ENCODE data around the gene NHLH2. TPM values are rescaled to one million over a fixed set of nuclear protein-coding genes. Genes with fewer than 3 reads are reported as not detected.

The NHLH2 gene
- polyA plus RNA-seq, 1 donor from 2014 or later = 0.31 TPM

DNA sequence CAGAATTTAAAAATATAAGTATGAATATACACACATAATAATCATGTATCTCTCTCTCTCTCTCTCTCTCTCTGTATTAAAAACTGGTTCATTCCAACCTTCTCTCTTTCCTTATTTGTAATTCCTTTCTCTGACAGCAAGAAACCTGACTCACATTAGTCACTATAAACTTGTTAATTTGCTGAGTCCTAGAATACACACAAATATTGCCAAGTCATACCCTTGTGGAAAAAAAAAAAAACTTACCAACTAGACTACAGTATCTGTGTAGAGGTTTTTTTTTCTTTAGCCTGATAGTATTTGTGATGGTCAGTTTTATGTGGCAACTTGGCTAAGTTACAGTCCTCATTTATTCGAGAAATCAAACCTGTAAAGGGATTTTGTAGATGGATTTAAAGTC lies 26.3 kb upstream of the NHLH2 start:
- Histone ChIP-seq H3K27ac (ENCODE audit: low read length) (no peak overlapping the region), H4K20me1 (ENCODE audit: insufficient read depth) (no peaks in the 10 kb centered on the region), H3K9me2 (ENCODE audit: insufficient read depth, low read length) (no peaks in the 10 kb centered on the region), H3F3A (ENCODE audit: insufficient read depth, low read length, poor library complexity, severe bottlenecking) (no peaks in the 10 kb centered on the region), H3K4me3 (ENCODE audit: low read length) (no peak overlapping the region), H3K9me3 (ENCODE audit: low read length) (no peaks in the 10 kb centered on the region), H3K4me2 (ENCODE audit: low read length) (no peak overlapping the region), H3K27me3 (ENCODE audit: insufficient read depth, low read depth, low read length) (no peaks in the 10 kb centered on the region), H3K9ac (ENCODE audit: low read length) (no peak overlapping the region), H2AFZ (ENCODE audit: low read depth, low read length) (no peak overlapping the region), H3K36me3 (ENCODE audit: insufficient read depth, low read length) (no peaks in the 10 kb centered on the region), H3K79me2 (replicated peaks; ENCODE audit: insufficient read depth, low read length) (no peaks in the 10 kb centered on the region)
- TF ChIP-seq CTCF (IDR thresholded peaks at IDR 0.05; ENCODE audit: poor library complexity, severe bottlenecking) (no peak), RAD21 (conservative IDR thresholded peaks at IDR 0.05) (no peak), TAF1 (IDR thresholded peaks at IDR 0.05; ENCODE audit: low read depth) (no peak), EP300 (conservative IDR thresholded peaks at IDR 0.05; ENCODE audit: poor library complexity, severe bottlenecking) (no peak), MXI1 (conservative IDR thresholded peaks at IDR 0.05; ENCODE audit: poor library complexity, severe bottlenecking) (no peak), POLR2AphosphoS5 (IDR thresholded peaks at IDR 0.05) (no peak), EZH2 (IDR thresholded peaks at IDR 0.05; ENCODE audit: borderline replicate concordance, insufficient read depth, low read length, poor library complexity, severe bottlenecking) (no peak), SMC3 (conservative IDR thresholded peaks at IDR 0.05; ENCODE audit: poor library complexity) (no peak)
- TF ChIP-seq, protein P1, sequence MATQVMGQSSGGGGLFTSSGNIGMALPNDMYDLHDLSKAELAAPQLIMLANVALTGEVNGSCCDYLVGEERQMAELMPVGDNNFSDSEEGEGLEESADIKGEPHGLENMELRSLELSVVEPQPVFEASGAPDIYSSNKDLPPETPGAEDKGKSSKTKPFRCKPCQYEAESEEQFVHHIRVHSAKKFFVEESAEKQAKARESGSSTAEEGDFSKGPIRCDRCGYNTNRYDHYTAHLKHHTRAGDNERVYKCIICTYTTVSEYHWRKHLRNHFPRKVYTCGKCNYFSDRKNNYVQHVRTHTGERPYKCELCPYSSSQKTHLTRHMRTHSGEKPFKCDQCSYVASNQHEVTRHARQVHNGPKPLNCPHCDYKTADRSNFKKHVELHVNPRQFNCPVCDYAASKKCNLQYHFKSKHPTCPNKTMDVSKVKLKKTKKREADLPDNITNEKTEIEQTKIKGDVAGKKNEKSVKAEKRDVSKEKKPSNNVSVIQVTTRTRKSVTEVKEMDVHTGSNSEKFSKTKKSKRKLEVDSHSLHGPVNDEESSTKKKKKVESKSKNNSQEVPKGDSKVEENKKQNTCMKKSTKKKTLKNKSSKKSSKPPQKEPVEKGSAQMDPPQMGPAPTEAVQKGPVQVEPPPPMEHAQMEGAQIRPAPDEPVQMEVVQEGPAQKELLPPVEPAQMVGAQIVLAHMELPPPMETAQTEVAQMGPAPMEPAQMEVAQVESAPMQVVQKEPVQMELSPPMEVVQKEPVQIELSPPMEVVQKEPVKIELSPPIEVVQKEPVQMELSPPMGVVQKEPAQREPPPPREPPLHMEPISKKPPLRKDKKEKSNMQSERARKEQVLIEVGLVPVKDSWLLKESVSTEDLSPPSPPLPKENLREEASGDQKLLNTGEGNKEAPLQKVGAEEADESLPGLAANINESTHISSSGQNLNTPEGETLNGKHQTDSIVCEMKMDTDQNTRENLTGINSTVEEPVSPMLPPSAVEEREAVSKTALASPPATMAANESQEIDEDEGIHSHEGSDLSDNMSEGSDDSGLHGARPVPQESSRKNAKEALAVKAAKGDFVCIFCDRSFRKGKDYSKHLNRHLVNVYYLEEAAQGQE (IDR thresholded peaks at IDR 0.05; ENCODE audit: borderline replicate concordance) = no peak

GRCh38 chr1:115865704-115866380 lies 24.9 kb upstream of the NHLH2 start:
- Histone ChIP-seq H2AFZ (ENCODE audit: low read depth, low read length) (no peak overlapping the region), H3K27me3 (ENCODE audit: insufficient read depth, low read depth, low read length) (no peaks in the 10 kb centered on the region), H3K27ac (ENCODE audit: low read length) (no peak overlapping the region), H3K9me3 (ENCODE audit: low read length) (no peaks in the 10 kb centered on the region), H3K79me2 (replicated peaks; ENCODE audit: insufficient read depth, low read length) (no peaks in the 10 kb centered on the region), H3K9ac (ENCODE audit: low read length) (no peak overlapping the region), H3K36me3 (ENCODE audit: insufficient read depth, low read length) (no peaks in the 10 kb centered on the region), H3K4me3 (ENCODE audit: low read length) (no peak overlapping the region), H3K9me2 (ENCODE audit: insufficient read depth, low read length) (no peaks in the 10 kb centered on the region), H3K4me2 (ENCODE audit: low read length) (no peak overlapping the region), H4K20me1 (ENCODE audit: insufficient read depth) (no peaks in the 10 kb centered on the region), H3F3A (ENCODE audit: insufficient read depth, low read length, poor library complexity, severe bottlenecking) (no peaks in the 10 kb centered on the region)
- TF ChIP-seq POLR2AphosphoS5 (IDR thresholded peaks at IDR 0.05) = no peak
- TF ChIP-seq TAF1 (IDR thresholded peaks at IDR 0.05; ENCODE audit: low read depth) = no peak
- TF ChIP-seq CTCF (IDR thresholded peaks at IDR 0.05; ENCODE audit: poor library complexity, severe bottlenecking) = no peak
- no peak for TF ChIP-seq MXI1 (conservative IDR thresholded peaks at IDR 0.05; ENCODE audit: poor library complexity, severe bottlenecking)
- no peak for TF ChIP-seq RAD21 (conservative IDR thresholded peaks at IDR 0.05)
- TF ChIP-seq EP300 (conservative IDR thresholded peaks at IDR 0.05; ENCODE audit: poor library complexity, severe bottlenecking) = no peak
- no peak for TF ChIP-seq SMC3 (conservative IDR thresholded peaks at IDR 0.05; ENCODE audit: poor library complexity)
- no peak for TF ChIP-seq EZH2 (IDR thresholded peaks at IDR 0.05; ENCODE audit: borderline replicate concordance, insufficient read depth, low read length, poor library complexity, severe bottlenecking)
- TF ChIP-seq, protein P1 (IDR thresholded peaks at IDR 0.05; ENCODE audit: borderline replicate concordance) = no peak

Measured in neural cell (in vitro differentiated cells).